HG03565 (cell line): ENCODE results near the gene PGAP6.
"Not testable (repeated sequence)": the region's sequence is repeated elsewhere in the genome, so short reads cannot be mapped to it uniquely, and the experiment has no call there.

ENCODE experiments used
- ATAC-seq: cut with Tn5 transposase; IDR thresholded peaks from one replicate; pipeline ENCODE4 v1.9.1; 2021; ENCODE audit warnings: mild to moderate bottlenecking, moderate library complexity; ENCODE audit not compliant: unreplicated experiment

PGAP6 gene

GRCh38 chr16:401468-402348 is 19.9 kb upstream of the PGAP6 start, which contains the start of gene DECR2:
TSS of gene DECR2 (plus strand) at chr16:401885. CDS start at chr16:401964, 79 bp downstream.
- no peak for ATAC-seq

GRCh38 chr16:400061-400591 is 18.3 kb upstream of the PGAP6 start:
- no peak for ATAC-seq

- no peak for ATAC-seq
Observed at GRCh38 chr16:399340-400019, 17.7 kb upstream of the PGAP6 start.

GRCh38 chr16:398561-399339 is 17.0 kb upstream of the PGAP6 start:
- no peak for ATAC-seq

GRCh38 chr16:397736-398332 is 16.1 kb upstream of the PGAP6 start:
- no peak for ATAC-seq

- ATAC-seq, result no peak
Observed at GRCh38 chr16:397135-397661, 15.4 kb upstream of the PGAP6 start, which contains the start of gene NME4. TSS of gene NME4 (plus strand) at chr16:397199. CDS start at chr16:397223, 24 bp downstream.

- ATAC-seq, result no peak
Observed at GRCh38 chr16:396605-397004, 14.8 kb upstream of the PGAP6 start.

GRCh38 chr16:396199-396598 is 14.4 kb upstream of the PGAP6 start:
- ATAC-seq, result no peak

GRCh38 chr16:392450-393030 is 10.8 kb upstream of the PGAP6 start:
- ATAC-seq, result no peak

- no peak for ATAC-seq
Observed at GRCh38 chr16:391885-392335, 10.1 kb upstream of the PGAP6 start.

GRCh38 chr16:389352-389751 is 7.6 kb upstream of the PGAP6 start:
- ATAC-seq, result no peak

- not testable (repeated sequence) for ATAC-seq
Observed at GRCh38 chr16:387761-388666, 6.2 kb upstream of the PGAP6 start.

GRCh38 chr16:386641-387156 is 4.9 kb upstream of the PGAP6 start:
- no peak for ATAC-seq

GRCh38 chr16:383326-384051 is 1.7 kb upstream of the PGAP6 start:
- no peak for ATAC-seq

- no peak for ATAC-seq
Observed at GRCh38 chr16:381012-381788, 578 bp downstream of the PGAP6 start.

- no peak for ATAC-seq
Observed at GRCh38 chr16:380762-381011, 1.1 kb downstream of the PGAP6 start.

GRCh38 chr16:379961-380761 is 1.6 kb downstream of the PGAP6 start:
- no peak for ATAC-seq
